Umbilical cord (tissue), 2 donors: ENCODE data around the gene TDRKH. TPM values are rescaled to one million over a fixed set of nuclear protein-coding genes. Genes with fewer than 3 reads are reported as not detected.
"Not testable (repeated sequence)": the region's sequence is repeated elsewhere in the genome, so short reads cannot be mapped to it uniquely, and the experiment has no call there.

Experiments used
- DNase-seq: peaks from one replicate; pipeline ENCODE4 v3.0.0-alpha.2; 2015; ENCODE audit warnings: low spot score
- total RNA-seq: library from RNA; depleted of rRNA; stranded (reverse); fragments of >200 nt; gene quantifications from one replicate; pipeline ENCODE4 v1.2.3, GENCODE V29; 2014; ENCODE audit warnings: low replicate concordance; ENCODE audit not compliant: insufficient read depth

TDRKH gene
- total RNA-seq, 1 donor from 2014 or later = 6.7 TPM

DNA sequence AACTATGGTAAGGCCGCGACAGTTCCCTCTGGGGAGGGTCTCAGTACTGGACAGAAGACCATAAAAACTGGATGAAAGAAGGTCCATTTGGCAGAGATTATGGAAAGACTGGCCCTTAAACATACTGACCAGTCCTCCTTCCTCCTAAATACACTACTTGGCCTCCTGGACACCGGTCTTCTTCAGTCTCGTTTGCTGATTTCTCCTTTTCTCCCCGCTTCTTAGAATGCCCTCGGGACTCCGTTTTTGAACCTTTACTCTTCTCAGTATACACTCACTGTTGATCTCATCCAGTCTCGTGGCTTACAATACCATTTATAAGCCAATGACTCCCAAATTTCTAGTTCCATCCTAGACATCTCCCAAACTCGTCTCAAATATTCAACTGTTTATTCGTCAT lies 26.3 kb downstream of the TDRKH start:
- no peak for DNase-seq

DNA sequence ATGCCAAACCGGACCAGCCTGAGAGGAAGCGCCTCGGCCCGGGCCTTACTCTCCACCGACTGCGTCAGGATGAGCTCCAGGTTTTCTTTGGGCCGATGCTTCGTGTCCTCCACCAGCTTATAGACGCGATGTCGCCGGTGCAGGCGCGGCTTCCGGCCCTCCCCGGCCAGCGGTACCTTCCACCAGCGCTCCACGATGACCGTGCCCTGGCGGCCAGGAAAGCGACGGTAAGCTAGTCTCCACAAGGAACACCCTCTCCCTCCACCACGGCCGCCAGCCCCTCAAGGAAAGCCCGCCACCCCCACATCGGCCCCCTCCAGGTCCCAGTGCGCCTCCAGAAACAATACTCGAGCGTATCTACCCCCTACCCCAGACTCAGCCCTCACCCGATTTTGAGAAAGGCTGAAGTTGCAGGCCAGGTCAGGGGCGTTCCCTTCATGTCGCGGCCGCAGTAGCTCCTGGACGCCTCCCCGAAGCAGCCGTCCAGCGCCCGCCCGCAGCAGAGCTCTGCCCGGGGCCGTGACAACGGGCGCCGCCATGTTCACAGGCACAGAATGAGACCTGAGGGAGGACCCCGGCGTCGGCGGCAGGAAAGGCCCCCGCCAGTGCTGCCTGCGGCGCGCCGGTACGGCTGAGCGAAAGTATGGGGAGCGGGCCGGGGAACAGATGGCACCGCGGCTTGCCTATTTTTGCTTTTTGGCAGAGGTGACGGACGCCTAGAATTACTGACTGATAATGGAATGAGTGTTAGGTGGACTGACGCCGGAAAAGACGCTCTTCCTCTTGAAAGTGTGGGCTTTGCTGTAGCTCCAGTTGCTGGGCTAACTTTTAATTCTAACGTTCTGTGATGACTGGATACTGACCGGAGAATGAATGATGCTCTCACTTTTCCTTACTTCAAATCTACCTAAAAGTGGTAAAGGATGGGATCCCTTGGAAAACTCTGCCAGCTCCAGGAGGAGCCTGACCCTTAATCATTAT lies 27.1 kb downstream of the TDRKH start, which contains the start of gene MRPL9:
Gene MRPL9 (minus strand): TSS at position 556 of the 981 bp plus-strand sequence. CDS start 17 bp downstream, at position 539.
- DNase-seq = peak; percentile 86

DNA sequence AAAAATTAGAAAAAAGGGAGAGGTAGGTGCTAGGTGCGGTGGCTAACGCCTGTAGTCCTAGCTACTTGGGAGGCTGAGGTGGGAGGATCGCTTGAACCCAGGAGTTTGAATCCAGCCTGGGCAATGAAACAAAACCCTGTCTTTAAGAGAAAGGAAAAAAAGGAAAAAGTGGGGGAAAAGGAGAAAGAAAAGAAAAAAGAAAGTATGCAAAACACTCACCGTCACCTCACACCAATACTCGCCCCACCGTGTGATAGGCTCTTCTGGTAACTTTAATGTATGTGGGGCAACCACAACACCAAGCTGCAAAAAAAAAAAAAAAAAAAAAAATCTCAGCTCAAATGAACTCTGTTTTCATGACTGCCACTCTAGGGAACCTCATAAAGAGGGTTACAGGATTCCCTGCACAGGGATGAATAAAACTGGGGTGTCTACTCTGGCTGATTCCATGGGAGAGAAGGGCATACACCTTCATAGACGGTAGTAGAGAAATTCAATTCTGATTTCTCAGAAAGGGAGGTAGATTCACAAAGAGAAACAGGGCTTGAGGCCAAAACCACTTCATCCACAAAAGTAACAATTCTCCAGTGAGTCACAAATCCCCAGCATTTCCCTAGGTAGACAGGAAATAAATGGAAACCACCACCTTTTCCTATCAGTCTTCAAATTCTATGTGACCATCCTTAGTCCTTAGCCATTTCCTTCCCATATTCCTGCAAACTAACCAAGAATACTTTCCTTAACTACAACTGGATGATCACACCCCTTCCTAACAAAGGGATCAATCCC lies 29.5 kb downstream of the TDRKH start:
- no peak for DNase-seq

DNA sequence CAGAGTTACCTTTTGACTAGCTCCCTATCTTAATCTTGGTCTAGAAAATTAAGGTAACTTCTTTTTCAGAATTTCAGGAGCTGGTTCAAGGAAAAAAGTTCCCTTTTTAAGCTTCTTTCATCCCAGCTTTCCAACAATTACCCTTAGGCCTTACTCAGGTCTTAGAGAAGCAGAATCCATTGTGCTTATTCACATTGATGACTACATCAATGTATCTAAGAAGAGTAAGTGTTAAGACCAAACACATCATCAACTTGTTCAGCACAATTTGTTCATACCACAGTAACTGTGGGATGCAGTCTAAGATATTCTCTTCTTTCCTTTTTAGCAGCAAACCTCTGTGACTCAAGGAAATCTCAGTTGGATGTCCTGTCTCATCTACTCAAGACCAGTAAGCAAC lies 31.1 kb downstream of the TDRKH start:
- no peak for DNase-seq

DNA sequence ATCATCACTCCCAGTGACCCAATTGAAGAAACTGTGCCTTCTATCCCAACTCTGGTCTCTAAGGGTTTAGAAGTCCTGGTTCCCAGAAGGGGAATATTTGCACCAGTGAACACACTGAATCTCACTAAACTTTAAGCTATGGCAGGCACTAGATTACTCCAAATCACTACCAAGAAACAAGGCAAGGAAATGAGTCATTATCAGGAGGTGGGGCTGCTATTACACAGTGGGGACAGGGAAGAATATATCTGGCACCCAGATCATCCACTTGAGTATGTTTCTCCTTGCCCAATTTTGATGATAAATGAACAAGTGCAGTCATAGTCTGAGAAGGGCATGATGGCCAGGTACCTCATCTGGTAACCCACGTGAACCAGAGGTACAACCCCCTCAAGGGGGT lies 34.0 kb downstream of the TDRKH start:
- no peak for DNase-seq

DNA sequence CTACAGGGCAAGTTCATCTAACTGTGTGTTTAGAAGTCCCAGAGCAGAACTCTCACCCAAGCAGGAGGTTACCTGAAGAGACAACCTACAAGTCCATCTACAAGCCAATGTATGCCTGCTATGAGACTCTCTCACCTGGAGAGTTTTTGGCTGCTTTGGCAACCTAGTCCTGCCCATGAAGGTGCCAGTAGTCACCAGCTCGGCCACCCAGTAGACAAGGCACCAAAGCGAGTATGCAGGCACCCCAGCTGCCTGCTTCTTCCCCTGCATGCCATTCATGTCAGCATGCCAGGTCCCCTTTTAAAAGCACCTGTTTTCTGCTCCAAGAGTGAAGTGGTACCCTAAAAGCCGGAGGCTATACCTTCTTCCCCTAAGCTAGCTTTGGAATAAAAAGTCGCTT lies 48.8 kb downstream of the TDRKH start:
- DNase-seq = no peak

DNA sequence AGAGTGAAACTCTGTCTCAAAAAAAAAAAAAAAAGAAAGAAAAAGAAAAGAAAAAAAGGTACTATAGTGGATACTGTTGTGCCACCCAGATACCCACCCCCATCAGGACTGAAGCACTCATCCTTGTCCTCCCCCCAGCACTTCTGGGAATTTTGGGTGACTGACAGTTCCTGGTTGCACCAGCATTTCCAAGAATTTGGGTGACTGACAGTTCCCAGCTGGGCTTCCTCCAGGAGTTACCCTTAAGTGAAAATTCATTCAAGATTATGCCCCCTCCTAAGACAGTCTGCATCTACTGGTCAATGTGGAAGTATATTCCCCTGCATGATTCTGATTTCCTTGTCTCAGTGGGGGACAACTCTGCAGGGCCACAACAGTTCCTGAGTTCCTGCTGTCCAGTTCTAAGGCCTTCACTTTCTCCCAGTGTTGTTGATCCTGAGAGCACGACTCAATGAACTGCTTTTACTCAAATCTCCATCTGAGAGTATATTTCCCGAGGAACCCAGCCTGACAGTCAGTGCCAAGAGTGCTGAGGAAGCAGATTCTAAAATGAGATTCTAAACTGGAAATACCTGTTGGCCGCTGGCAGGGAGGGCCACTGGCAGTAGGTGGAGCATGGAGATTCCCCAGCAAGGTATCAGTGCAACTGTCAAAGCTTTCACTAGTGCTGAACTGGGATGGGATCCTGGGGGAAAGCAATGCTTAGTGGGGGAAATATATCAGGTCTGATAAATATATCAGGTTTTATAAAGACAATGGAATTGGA lies 50.5 kb downstream of the TDRKH start:
- peak; percentile 72 for DNase-seq

DNA sequence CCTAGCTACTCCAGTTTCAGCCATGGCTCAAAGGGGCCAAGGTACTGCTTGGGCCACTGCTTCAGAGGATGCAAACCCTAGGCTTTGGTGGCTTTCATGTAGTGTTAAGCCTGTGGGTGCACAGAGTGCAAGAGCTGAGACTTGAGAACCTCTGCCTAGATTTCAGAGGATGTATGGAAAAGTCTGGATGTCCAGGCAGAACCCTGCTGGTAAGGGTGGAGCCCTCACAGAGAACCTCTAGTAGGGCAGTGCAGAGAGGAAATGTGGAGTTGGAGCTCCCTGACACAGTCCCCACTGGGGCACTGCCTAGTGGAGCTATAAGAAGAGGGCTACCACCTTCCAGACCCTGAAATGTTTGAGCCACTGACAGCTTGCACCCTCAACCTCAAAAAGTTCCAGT lies 52.8 kb downstream of the TDRKH start:
- no peak for DNase-seq

DNA sequence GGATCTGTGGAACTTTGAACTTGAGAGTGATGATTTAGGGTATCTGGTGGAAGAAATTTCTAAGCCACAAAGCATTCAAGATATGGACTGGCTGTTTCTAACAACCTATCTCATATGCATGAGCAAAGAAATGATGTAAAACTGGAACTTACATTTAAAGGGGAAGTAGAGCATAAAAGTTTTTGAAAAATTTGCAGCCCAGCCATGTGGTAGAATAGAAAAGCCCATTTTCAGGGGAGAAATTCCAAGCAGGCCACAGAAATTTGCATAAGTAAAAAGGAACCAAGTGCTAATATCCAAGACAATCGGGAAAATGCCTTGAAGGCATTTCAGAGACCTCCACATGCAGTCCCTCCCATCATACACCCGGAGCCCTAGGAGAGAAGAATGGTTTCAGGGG lies 53.3 kb downstream of the TDRKH start:
- no peak for DNase-seq

DNA sequence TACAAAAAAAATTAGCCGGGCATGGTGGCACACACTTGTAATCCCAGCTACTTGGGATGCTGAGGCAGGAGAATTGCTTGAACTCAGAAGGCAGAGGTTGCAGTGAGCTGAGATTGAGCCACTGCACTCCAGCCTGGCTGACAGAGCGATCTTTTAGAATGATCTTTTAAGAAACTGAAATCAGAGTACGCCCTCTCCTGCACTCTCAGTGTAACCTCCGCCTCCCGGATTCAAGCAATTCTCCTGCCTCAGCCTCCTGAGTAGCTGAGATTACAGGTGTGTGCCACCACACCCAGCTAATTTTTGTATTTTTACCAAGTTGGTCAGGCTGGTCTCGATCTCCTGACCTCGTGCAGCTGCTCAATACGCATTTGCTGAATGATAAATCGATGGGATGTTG lies 56.3 kb downstream of the TDRKH start:
- not testable (repeated sequence) for DNase-seq

DNA sequence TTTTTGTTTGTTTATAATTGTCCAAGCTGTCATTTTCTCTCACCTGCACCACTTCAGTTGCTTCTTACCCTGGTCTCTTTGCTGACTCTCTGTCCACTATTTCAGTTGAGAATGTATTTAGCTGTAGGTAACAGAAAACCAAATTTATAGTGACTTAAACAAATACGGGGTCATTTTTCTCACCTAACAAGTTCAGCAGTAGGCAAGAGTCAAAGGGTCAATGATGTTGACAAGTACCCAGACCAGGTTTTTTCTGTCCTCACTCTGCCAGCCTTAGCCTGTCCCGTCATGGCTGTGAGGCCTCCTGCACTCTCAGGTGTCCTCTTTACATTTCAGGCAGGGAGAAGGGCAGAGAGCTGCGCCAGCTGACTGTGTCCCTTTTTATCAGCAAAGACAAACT lies 57.2 kb downstream of the TDRKH start:
- no peak for DNase-seq

DNA sequence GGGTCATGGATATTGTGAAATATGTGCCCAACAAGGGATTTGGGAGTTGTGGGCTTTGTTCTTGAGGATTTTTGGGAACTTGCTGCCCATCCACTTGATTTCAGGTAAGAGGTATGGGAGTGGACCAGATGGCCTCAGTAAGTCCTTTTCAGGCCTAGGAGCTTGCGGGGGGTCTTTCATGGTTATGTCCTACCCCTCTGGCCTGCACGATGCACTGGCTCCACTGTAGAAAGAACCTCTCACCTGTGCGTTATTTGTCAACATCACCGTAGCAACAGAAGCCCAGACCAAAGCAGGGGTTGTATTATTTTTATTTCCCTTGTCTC lies 60.4 kb downstream of the TDRKH start:
- no peak for DNase-seq

DNA sequence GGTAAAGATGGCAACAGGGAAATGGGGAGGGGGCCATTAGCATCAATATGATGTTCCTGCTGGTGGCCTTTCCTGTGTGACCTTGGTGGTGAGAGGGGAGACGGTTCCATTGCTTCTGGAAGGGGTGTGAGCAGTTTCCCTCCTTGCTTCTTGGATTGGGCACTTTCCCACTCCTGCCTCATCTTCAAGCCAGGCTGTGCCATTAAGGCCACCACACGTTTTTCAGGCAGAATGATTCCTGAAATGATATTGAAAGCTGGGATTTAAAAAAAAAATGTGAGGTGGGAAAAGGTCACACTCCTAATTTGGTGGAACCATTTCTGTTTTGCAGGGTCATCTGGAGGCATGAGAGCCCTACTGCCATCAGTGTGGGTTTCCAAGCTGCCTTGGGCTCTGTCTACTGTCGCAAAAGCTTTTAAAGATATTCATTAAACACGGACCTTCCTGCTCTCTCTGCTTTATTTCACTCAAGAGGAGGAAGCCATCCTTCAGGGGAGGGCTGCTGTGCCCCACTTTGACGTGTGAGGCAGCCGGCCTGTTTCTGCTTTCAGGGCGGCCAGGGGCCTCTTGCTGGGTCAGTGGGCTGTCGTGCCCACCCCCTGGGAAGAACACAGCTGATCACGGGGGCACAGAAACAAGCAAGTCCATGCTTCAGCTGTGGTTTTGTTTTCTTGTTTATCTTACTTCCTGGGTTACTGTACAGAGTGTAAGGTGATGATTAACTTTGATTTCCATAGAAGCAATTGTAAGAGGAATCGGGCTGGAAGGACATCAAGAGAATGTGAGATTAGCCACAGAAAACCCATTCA lies 60.9 kb downstream of the TDRKH start:
- DNase-seq = no peak

DNA sequence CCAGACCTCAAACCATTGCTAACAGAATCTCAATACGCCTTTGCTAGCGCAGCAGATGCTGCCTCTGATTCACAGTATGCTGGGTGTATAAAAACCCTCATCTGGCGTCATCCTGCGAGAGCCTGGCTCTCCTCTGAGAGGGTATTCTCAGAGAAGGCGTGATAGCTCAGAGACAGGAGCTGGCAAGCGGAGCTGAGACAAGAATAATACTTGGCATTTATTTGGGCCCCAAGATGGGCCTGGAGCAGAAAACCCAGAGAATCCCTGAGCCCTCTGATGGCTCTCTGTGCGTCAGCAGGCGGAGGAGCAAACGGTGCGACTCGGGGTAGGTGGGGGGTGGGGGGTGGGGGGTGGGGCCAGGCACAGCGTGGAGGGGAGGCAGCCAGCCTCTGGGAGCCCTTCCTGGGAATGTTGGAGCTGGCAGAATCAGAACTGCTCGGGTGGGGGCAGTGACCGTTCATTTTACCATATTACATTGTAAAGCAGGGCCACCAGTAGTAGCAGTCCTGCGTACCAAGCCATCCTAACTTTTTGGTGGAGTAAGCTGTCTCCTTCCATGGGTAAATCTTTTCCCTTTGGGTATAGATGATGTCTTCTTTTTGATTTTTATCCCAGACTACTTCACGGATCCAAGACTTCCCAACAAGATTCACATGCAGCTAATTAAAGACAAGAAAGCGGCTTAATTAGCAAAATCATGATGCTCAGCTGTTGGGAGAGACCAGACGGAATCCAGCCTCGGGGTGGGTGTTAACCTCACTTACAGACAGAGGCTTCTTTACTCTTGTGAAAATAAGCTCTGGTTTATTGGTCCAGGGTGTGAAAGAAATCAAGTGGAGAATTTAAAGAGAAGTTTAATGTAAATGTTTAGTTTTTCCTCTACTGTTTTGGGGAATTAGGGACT lies 61.9 kb downstream of the TDRKH start:
- DNase-seq = peak; percentile 87

DNA sequence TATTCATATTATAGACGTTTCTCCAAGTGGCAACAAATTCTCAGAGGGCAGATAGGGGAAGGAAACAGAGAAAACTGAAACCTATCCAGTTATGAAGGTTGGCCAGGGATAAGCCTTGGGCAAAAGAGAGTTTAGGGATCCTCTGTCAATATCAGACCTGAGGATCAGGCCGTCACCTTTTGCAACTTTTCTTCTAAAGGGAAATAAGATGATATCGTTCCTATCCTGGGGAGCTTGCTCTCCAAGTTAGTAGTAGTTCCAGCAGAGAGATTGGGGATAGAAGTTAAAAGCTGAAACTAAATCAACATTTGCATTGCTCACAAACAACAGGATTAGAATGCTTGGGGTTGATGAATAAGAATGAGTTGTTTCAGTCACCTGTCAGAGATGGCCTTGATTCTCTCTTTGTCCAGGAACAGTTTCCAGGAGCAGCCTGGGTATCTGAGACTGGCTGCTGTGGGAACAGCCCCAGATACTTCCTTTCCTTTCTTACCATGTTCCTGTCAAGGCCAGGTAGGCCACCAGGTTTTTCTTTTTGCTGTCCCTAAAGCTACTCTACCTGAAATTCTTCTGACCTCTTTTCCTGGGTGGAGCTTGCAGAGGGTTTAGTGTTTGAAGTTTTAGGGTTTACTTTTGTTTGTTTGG lies 66.5 kb downstream of the TDRKH start:
- no peak for DNase-seq
